GM18870 (cell line): ENCODE data around the gene TMOD1.
"Not testable (repeated sequence)": the region's sequence is repeated elsewhere in the genome, so short reads cannot be mapped to it uniquely, and the experiment has no call there.

ENCODE experiments used
- ATAC-seq: cut with Tn5 transposase; IDR thresholded peaks from one replicate; pipeline ENCODE4 v1.9.1; 2021; ENCODE audit warnings: moderate library complexity; ENCODE audit not compliant: unreplicated experiment

TMOD1 gene

GRCh38 chr9:97497558-97498375, 3.7 kb upstream of the TMOD1 start:
- not testable (repeated sequence) for ATAC-seq

- ATAC-seq = not testable (repeated sequence)
These were observed 2.6 kb upstream of the TMOD1 start for GRCh38 chr9:97498846-97499245.

GRCh38 chr9:97500263-97500662, 1.2 kb upstream of the TMOD1 start:
- ATAC-seq = no peak

DNA sequence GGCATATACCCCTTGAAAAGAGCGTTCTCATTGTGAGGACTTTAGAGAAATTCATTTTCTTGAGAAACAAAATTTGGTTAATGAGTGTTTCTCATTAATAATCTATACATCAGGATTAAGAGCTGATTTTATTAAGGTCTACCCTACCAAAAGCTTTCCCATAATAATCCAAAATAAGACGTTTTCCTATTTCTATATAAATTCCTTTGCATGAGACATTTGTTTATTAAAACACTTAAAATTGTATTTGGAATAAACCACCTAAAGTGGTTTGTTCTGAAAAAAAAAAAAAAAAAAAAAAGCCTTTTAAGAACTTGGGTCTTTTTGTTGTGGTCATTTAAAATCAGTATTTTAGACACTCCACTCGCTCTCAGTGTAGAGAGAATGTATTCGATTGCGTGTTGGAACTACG, 695 bp upstream of the TMOD1 start:
- ATAC-seq = no peak

DNA sequence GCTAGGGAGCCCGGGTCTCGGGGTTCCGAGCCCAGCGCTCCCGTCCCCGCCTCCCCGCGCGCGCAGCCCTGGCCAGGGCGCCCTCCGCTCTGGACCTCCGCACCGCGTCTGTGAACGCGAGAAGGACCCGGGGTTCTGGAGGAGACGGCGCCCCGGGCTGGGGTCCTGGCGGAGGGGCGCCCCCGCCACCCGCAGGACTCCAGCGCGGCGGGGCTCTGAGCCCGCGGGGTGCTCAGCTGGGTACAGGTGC, 431 bp downstream of the TMOD1 start:
- no peak for ATAC-seq

- ATAC-seq = no peak
These were observed 937 bp downstream of the TMOD1 start for GRCh38 chr9:97502222-97502983.

DNA sequence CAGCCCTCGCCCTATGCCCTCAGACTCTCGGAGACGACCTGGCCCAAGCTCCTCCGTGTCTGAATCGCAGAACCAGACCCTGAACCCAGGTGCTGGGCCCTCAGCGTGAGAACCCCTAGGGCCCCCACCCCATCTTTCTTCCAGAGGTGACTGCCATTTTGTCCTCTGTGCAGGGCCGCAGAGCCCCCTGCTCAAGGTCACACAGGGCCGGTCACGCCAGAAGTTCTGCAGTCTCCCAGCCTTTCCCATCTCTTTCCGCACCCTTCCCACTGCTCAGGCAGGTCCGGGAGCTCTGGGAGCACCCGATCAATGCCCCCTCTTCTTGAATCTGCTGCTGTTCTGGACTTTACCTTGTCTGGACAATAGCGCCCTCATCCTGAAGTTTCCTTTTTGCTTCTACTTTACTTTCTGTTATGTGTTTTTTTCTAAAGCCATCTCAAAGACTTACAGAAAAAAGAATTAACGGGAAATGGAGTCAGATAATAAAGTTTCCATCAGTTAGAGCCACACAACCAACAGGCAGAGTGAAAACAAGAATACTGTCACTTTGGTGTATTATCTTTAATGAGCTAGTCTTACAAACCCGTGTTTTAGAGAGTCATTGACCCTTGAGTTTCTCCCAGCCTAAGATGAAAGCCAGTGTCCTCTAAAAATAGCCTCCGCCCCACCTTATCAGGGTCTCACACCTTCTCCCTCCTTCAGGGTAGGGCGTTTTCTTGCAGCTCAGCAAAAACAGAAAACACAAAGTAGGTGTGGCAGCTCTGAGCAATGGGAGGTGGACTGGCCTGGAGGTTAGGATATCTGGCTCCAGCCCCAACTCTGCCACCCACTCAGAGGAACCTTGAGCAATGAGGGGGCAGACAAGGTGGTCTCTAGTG, 1.8 kb downstream of the TMOD1 start:
- ATAC-seq = no peak

DNA sequence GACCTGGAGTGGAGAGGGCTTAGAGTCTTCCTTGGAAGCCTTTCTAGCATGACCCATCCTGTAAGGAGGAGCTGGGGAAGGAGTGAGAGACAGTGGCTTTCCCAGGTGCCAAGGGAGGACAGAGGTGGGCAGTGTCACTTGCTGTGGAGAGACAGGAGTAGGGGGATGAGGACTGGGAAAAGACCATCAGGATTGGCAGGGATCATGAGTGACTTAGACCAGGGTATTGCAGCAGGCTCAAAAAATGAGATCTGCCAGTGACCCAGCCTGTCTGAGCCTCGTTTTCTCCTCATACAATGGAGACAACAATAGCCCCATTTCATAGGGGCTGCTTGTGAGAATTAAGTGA, 2.4 kb downstream of the TMOD1 start:
- no peak for ATAC-seq

GRCh38 chr9:97504381-97505216, 3.1 kb downstream of the TMOD1 start:
- no peak for ATAC-seq

- ATAC-seq = no peak
These were observed 4.4 kb downstream of the TMOD1 start for GRCh38 chr9:97505845-97506244.

- no peak for ATAC-seq
These were observed 4.8 kb downstream of the TMOD1 start for GRCh38 chr9:97506306-97506705.

DNA sequence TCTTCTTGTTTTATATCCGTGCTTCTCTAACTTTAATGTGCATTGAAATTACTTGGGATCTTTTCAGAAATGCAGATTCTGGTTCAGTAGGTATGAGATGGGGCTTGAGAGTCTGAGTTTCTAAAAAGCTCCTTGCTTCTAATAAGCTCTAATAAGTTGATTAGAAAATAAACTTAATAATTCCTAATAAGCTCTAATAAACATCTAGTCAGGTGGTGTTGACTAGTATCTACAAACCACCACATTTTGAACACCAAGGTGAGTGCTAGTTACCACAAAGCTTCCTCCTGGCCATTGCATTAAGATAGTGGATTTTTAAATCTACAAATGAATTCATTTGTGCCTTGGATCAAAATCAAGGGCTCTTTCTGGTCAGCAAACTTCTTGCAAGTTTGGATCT, 5.3 kb downstream of the TMOD1 start:
- ATAC-seq = no peak

GRCh38 chr9:97507428-97507984, 6.0 kb downstream of the TMOD1 start:
- ATAC-seq = no peak

- no peak for ATAC-seq
These were observed 7.4 kb downstream of the TMOD1 start for GRCh38 chr9:97508852-97509251.

GRCh38 chr9:97510797-97511654, 9.6 kb downstream of the TMOD1 start:
- ATAC-seq = peak; percentile 79

DNA sequence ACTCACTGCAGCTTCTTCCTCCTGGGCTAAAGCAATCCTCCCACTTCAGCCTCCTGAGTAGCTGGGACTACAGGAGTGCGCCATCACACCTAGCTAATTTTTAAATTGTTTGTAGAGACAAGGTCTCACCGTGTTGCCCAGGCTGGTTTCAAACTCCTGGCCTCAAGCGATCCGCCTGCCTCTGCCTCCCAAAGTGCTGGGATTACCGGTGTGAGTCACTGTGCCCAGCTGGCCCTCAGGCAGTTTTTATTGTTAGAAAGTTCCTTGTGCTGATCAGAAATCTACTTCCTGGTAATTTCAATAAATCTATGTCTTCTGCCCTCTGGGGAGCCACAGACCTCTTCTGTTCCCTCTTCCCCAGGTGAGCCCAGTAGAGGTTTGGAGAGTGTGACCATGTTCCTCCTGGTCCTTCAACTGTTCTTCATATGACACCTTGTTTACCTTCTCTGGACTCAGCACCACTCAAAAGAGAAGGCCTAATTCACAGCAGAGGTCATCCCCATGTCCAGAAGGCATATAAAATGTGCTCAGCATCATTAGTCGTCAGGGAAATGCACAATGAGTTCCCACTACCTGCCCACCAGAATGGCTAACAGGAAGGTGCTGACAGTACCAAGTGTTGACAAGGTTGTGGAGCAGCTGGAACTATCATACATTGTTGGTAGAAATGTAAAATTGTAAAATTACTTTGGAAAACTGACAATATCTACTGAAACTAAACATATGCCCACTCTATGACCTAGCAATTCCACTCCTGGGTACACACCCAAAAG, 10.4 kb downstream of the TMOD1 start:
- no peak for ATAC-seq

- no peak for ATAC-seq
These were observed 11.6 kb downstream of the TMOD1 start for GRCh38 chr9:97512966-97513560.

- ATAC-seq = no peak
These were observed 13.1 kb downstream of the TMOD1 start for GRCh38 chr9:97514531-97514930.
